Aorta (tissue), 5 donors: ENCODE measurements around the gene MSI1. TPM values are rescaled to one million over a fixed set of nuclear protein-coding genes. Genes with fewer than 3 reads are reported as not detected.

ENCODE experiments used
- ATAC-seq: fragments of 200-7000 bp; cut with Tn5 transposase; one replicate; pipeline ENCODE4 v1.9.1; 2022; ENCODE audit warnings: moderate library complexity; ENCODE audit not compliant: low FRiP score
- DNase-seq, 2 donors: peaks; one replicate each; pipeline ENCODE4 v3.0.0-alpha.2; 2020
- H3K27ac ChIP-seq, 2 donors: one replicate each; pipeline ENCODE4 v1.5.1; 2013; ENCODE audit warnings: low read length in 2 of 2, mild to moderate bottlenecking in 2 of 2, moderate library complexity in 2 of 2, control low read depth in 1 of 2, inconsistent platforms in 1 of 2, low read depth in 1 of 2
- H3K27me3 ChIP-seq, 2 donors: one replicate each; pipeline ENCODE4 v1.6.1; 2013; ENCODE audit warnings: control low read depth in 1 of 2, low read length in 1 of 2, mild to moderate bottlenecking in 1 of 2, moderate library complexity in 1 of 2; ENCODE audit not compliant: insufficient read depth in 2 of 2, control insufficient read depth in 1 of 2
- H3K36me3 ChIP-seq, 2 donors: one replicate each; pipeline ENCODE4 v1.6.1; 2013; ENCODE audit warnings: control low read depth in 1 of 2, low read length in 1 of 2, mild to moderate bottlenecking in 1 of 2; ENCODE audit not compliant: insufficient read depth in 2 of 2, control insufficient read depth in 1 of 2
- H3K4me1 ChIP-seq, 2 donors: one replicate each; pipeline ENCODE4 v1.6.1; 2013; ENCODE audit warnings: low read length in 2 of 2, control low read depth in 1 of 2, mild to moderate bottlenecking in 1 of 2, moderate library complexity in 1 of 2; ENCODE audit not compliant: insufficient read depth in 2 of 2, control insufficient read depth in 1 of 2
- H3K4me3 ChIP-seq, 2 donors: one replicate each; pipeline ENCODE4 v1.5.1; 2013; ENCODE audit warnings: low read length in 2 of 2, control low read depth in 1 of 2, mild to moderate bottlenecking in 1 of 2
- H3K9me3 ChIP-seq: one replicate; pipeline ENCODE4 v1.6.1; 2013; ENCODE audit warnings: mild to moderate bottlenecking, low read length; ENCODE audit not compliant: control insufficient read depth
- WGBS, 2 donors: extraction: QIAGEN DNeasy Blood & Tissue Kit; methylation state at CpG; one replicate each; pipeline ENCODE4 v1.1.7; 2013; 5-methylcytosine and 5-hydroxymethylcytosine counted together
- intact Hi-C, 2 donors: fragments of 100-400 bp; cut with DNase I; formaldehyde crosslinking; loops; one replicate each; pipeline versions ENCODE4 v1.14.2 to v1.15.0; 2022
- polyA plus RNA-seq, 2 donors: library from polyadenylated mRNA; stranded (reverse); fragments of 200-250 nt; gene quantifications; one replicate each; pipeline ENCODE4 v1.2.3, GENCODE V29; 2013
- total RNA-seq, 2 donors: library from RNA; stranded (reverse); fragmentation: NEBNext Ultra II Directional; extraction: Animal tissue kit (Norgen Biotek cat#: 25700); gene quantifications; one replicate each; pipeline ENCODE4 v1.2.1, GENCODE V29; 2021
- donor health status: healthy with polysubstance abuse.
- donor health status: Bipolar disorder and iron deficiency.
- donor health status: DM: no; HTN: no; CAD: no.
- donor health status: DM: no; HTN: no; CAD: no.
- donor health status: DM: yes; HTN: yes; CAD: no.

Gene MSI1
- total and polyA plus RNA-seq, 4 donors = 0.32 to 1.3 (median 0.75) TPM; not detected in 1

DNA sequence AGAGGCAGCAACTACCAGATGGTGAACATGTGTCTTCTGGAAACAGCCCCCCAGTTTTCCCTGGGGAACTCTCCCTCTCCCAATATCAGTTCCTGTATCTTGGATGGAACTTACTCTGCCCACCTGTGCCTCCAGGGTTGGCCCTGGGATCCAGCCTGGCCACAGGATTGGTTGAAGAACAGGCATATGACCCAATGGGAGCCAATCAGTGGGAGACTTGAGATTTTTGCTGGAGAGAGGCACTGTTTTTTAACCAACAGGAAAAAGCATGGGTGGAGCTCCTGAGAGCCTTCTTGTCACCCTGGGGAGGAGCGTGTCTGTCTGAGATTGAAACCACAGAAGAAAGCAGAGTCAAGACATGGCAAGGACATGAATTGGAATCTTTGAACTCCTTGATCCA, 35.3 kb upstream of the MSI1 start:
- Histone ChIP-seq H3K36me3 (no peaks in the 10 kb centered on the region), H3K27me3 (no peaks in the 10 kb centered on the region), H3K9me3 (no peaks in the 10 kb centered on the region), H3K4me1 (no peaks in the 10 kb centered on the region), H3K27ac (no peak overlapping the region), H3K4me3 (no peak overlapping the region)
- DNase-seq (no peak), ATAC-seq (no peak)
- WGBS, 2 donors = 83 to 94% methylated on average over 1 of the region's 1 CpG
- intact Hi-C loops = no loop called here

- WGBS, 2 donors = 67 to 71% methylated on average over 3 of the region's 3 CpGs
- ATAC-seq (no peak), DNase-seq (no peak)
- Histone ChIP-seq H3K4me1 (no peaks in the 10 kb centered on the region), H3K27me3 (no peaks in the 10 kb centered on the region), H3K27ac (no peak overlapping the region), H3K36me3 (no peaks in the 10 kb centered on the region), H3K4me3 (no peak overlapping the region), H3K9me3 (no peaks in the 10 kb centered on the region)
- intact Hi-C loops = no loop called here
These were observed 34.9 kb upstream of the MSI1 start for GRCh38 chr12:120403869-120404268.

GRCh38 chr12:120402217-120402616, 33.3 kb upstream of the MSI1 start:
- Histone ChIP-seq H3K4me1 (no peaks in the 10 kb centered on the region), H3K36me3 (no peaks in the 10 kb centered on the region), H3K9me3 (no peaks in the 10 kb centered on the region), H3K27me3 (no peaks in the 10 kb centered on the region), H3K4me3 (no peak overlapping the region), H3K27ac (no peak overlapping the region)
- ATAC-seq (no peak), DNase-seq (no peak)
- WGBS, 2 donors = 12 to 14% methylated on average over 13 of the region's 13 CpGs
- intact Hi-C loops = no loop called here

- whole genome bisulfite sequencing, 2 donors = 74 to 80% methylated on average over 5 of the region's 5 CpGs
- Histone ChIP-seq H3K27me3 (no peaks in the 10 kb centered on the region), H3K36me3 (no peaks in the 10 kb centered on the region), H3K4me3 (no peak overlapping the region), H3K4me1 (no peaks in the 10 kb centered on the region), H3K9me3 (no peaks in the 10 kb centered on the region), H3K27ac (no peak overlapping the region)
- DNase-seq = no peak
- intact Hi-C loops = no loop called here
- no peak for ATAC-seq
These were observed 30.6 kb upstream of the MSI1 start for GRCh38 chr12:120399531-120399930.

- 20 to 28% methylated on average over 26 to 33 of the region's 33 CpGs for WGBS, 2 donors
- no peaks in the 10 kb centered on the region for H3K4me1 ChIP-seq
- H3K4me3 ChIP-seq = no peak overlapping the region
- intact Hi-C loops = no loop called here
- H3K36me3 ChIP-seq = no peaks in the 10 kb centered on the region
- no peak overlapping the region for H3K27ac ChIP-seq
- DNase-seq = no peak
- no peaks in the 10 kb centered on the region for H3K9me3 ChIP-seq
- no peaks in the 10 kb centered on the region for H3K27me3 ChIP-seq
- ATAC-seq = peak; percentile 33
These were observed 29.0 kb upstream of the MSI1 start for GRCh38 chr12:120397824-120398540.

DNA sequence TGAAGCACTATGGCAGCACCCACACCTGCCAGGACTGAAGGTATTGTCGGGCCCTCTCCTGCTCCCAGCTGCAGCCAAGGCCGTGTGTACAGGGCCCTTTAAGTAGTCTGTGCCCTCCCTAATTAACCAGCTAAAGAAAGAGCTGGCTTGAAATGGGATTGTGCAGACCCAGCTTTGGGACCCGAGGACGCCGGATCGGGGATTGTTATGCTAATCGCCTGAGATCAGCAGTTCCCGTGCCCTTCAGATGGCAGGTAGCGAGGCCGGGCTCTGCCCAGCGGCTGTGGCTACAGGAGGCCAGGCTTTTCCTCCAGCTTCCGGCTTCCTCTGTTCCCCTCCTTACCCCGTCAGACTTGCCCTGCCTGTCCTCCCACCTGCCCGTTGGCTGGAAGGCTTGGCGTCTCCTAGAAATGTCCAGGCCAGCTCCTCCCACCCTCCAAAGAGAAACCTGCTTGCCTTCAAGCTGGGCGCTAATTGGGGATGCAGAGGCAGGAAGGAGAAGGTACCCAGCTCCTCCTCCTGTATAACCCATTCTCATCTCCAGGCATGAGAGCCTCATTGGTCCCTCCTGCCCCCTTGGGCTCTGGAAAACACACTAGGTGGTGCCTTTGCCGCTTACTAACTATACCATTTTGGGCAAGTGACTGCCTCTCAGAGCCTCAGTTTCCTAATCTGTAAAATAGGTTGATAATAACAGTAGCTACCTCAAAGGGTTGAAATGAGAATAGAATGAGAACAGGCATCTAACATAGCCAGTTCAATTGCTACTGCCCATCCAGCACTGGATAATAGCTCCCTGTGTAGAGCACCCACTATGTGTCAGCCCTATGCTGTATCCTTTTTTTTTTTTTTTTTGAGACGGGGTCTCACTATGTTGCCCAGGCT, 25.8 kb upstream of the MSI1 start:
- WGBS, 2 donors = 31% methylated on average over 18 of the region's 18 CpGs
- H3K4me3 ChIP-seq = no peak overlapping the region
- no peaks in the 10 kb centered on the region for H3K36me3 ChIP-seq
- DNase-seq (peak in 1 of 2 donors; percentile 55), ATAC-seq (no peak)
- H3K27ac ChIP-seq = no peak overlapping the region
- H3K4me1 ChIP-seq = no peaks in the 10 kb centered on the region
- intact Hi-C loops = no loop called here
- H3K9me3 ChIP-seq = no peaks in the 10 kb centered on the region
- H3K27me3 ChIP-seq = no peaks in the 10 kb centered on the region

DNA sequence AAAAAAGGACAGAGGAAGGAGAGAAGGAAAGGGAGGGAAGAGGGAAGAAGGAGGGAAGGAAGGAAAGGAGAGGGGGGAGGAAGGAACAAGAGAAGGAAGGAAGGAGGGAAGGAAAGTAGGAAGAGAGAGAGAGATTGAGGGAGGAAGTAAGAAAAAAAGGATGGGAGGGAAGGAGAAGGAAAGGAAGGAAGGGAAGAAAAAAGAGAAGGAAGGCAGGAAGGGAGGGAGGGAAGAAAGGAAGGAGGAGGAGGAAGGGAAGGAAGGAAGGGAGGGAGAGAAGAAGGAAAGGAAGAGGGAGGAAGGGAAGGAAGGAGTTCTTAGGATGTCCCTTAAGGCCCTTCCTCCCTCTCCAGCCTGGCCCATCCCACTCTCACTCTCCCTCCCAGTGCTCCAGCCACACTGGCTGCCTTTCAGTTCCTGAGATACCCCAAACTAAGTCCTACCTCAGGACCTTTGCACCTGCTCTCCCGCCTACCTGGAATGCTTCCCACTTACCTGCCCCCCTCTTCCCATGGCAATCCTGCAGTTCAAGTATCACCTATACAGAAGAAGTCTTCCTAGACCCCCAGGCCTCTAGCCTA, 21.7 kb upstream of the MSI1 start:
- peak in 1 of 2 donors; percentile 17 for DNase-seq
- Histone ChIP-seq H3K36me3 (no peaks in the 10 kb centered on the region), H3K27ac (no peak overlapping the region), H3K4me1 (no peaks in the 10 kb centered on the region), H3K4me3 (no peak overlapping the region), H3K27me3 (no peaks in the 10 kb centered on the region), H3K9me3 (no peaks in the 10 kb centered on the region)
- ATAC-seq = no peak
- 99 to 100% methylated on average over 1 of the region's 1 CpG for WGBS, 2 donors
- intact Hi-C loops = no loop called here

GRCh38 chr12:120388691-120389481, 19.9 kb upstream of the MSI1 start:
- H3K4me1 ChIP-seq = no peaks in the 10 kb centered on the region
- ATAC-seq = no peak

More at GRCh38 chr12:120388691-120389481, 19.9 kb upstream of the MSI1 start:
- no peak for DNase-seq
- H3K36me3 ChIP-seq = no peaks in the 10 kb centered on the region
- no peak overlapping the region for H3K4me3 ChIP-seq
- intact Hi-C loops = no loop called here
- H3K27me3 ChIP-seq = no peaks in the 10 kb centered on the region
- H3K9me3 ChIP-seq = no peaks in the 10 kb centered on the region
- 5 to 6% methylated on average over 24 of the region's 24 CpGs for WGBS, 2 donors
- no peak overlapping the region for H3K27ac ChIP-seq
